Nephron progenitor cell (in vitro differentiated cells): ENCODE data around the gene GNAI2.

Experiments used
- DNase-seq: peaks from one replicate; pipeline ENCODE4 v3.0.0; 2021
- H3K27ac Mint-ChIP-seq: 2 replicates; pipeline ENCODE4 v1.8.0; 2021; ENCODE audit warnings: mild to moderate bottlenecking, moderate library complexity, mixed read lengths
- H3K27me3 Mint-ChIP-seq: 2 replicates; pipeline ENCODE4 v1.8.0; 2021; ENCODE audit warnings: mild to moderate bottlenecking, low read depth, mixed read lengths; ENCODE audit not compliant: poor library complexity
- H3K36me3 Mint-ChIP-seq: 2 replicates; pipeline ENCODE4 v1.8.0; 2021; ENCODE audit warnings: low read depth, mixed read lengths
- H3K4me1 Mint-ChIP-seq: 2 replicates; pipeline ENCODE4 v1.8.0; 2021; ENCODE audit warnings: mixed read lengths
- H3K4me3 Mint-ChIP-seq: 2 replicates; pipeline ENCODE4 v1.8.0; 2021; ENCODE audit warnings: mild to moderate bottlenecking, moderate library complexity, mixed read lengths
- H3K9me3 Mint-ChIP-seq: 2 replicates; pipeline ENCODE4 v1.8.0; 2021; ENCODE audit warnings: mild to moderate bottlenecking, moderate library complexity, mixed read lengths
- TF ChIP-seq, protein P1 (sequence below): fragments of 200-600 bp; sonication (generic); IDR thresholded peaks from 2 replicates; pipeline ENCODE4 v1.5.0; 2021; ENCODE audit warnings: antibody characterized with exemption

GNAI2 gene

DNA sequence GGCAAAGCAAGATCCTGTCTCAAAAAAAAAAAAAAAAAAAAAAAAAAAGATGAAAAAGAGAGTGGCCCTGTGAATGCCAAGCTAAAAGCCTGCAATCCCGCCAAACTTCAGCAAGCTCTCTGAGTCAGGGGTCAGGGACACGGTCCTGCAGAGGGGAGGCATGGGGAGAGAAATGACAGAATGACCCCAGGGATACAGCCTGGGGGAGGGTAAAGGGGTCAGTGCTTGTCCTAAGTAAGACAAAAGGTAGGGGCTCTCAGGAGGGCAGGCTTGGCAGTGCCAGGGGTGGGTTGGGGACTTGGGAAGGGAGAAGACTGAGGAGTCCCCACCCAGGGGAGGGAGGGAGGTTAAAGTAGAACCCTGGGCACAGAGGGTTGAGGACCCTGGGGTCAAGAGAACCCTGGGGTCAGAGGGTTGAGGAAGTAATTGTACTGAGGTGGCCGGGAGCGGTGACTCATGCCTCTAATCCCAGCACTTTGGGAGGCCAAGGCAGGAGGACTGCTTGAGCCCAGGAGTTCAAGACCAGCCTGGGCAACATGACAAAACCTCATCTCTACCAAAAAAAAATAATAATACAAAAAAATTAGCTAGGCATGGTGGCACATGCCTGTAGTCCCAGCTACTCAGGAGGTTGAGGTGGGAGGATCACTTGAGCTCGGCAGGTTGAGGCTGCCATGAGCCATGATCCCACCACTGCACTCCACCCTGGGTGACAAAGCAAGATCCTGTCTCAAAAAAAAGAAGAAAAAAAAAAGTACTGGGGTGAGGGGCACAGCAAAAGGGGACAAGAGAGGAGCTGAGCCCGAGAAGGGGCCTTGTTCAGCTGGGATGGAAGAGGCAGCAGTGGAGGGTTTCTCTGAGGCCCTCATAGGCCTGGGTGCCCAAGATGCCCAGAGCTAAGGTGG, 27.7 kb downstream of the GNAI2 start:
- H3K4me1 Mint-ChIP-seq, result peaks cover 80% of the 10 kb centered on the region
- no peak overlapping the region for H3K4me3 Mint-ChIP-seq
- H3K27ac Mint-ChIP-seq, result peak overlapping the region; percentile 98

GRCh38 chr3:50264383-50264963, 28.5 kb downstream of the GNAI2 start:
- Mint-ChIP-seq H3K27ac (peak overlapping the region; percentile 98), H3K4me3 (no peak overlapping the region), H3K4me1 (peaks cover 80% of the 10 kb centered on the region), H3K27me3 (peaks cover 2% of the 10 kb centered on the region), H3K9me3 (no peaks in the 10 kb centered on the region), H3K36me3 (no peaks in the 10 kb centered on the region)
- TF ChIP-seq, protein P1, sequence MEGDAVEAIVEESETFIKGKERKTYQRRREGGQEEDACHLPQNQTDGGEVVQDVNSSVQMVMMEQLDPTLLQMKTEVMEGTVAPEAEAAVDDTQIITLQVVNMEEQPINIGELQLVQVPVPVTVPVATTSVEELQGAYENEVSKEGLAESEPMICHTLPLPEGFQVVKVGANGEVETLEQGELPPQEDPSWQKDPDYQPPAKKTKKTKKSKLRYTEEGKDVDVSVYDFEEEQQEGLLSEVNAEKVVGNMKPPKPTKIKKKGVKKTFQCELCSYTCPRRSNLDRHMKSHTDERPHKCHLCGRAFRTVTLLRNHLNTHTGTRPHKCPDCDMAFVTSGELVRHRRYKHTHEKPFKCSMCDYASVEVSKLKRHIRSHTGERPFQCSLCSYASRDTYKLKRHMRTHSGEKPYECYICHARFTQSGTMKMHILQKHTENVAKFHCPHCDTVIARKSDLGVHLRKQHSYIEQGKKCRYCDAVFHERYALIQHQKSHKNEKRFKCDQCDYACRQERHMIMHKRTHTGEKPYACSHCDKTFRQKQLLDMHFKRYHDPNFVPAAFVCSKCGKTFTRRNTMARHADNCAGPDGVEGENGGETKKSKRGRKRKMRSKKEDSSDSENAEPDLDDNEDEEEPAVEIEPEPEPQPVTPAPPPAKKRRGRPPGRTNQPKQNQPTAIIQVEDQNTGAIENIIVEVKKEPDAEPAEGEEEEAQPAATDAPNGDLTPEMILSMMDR, result no peak
- DNase-seq, result peak; percentile 90

More for the DNA sequence above, 27.7 kb downstream of the GNAI2 start:
- H3K9me3 Mint-ChIP-seq, result no peaks in the 10 kb centered on the region
- no peak for DNase-seq
- H3K36me3 Mint-ChIP-seq, result no peaks in the 10 kb centered on the region
- TF ChIP-seq, protein P1, result no peak
- peaks cover 2% of the 10 kb centered on the region for H3K27me3 Mint-ChIP-seq

- TF ChIP-seq, protein P1, result no peak
- DNase-seq, result no peak
- Mint-ChIP-seq H3K9me3 (no peaks in the 10 kb centered on the region), H3K4me1 (peaks cover 83% of the 10 kb centered on the region), H3K27ac (peak overlapping the region; percentile 96), H3K27me3 (peaks cover 2% of the 10 kb centered on the region), H3K4me3 (no peak overlapping the region), H3K36me3 (no peaks in the 10 kb centered on the region)
These were observed 29.0 kb downstream of the GNAI2 start for GRCh38 chr3:50264964-50265485.

GRCh38 chr3:50265571-50265970, 29.6 kb downstream of the GNAI2 start:
- H3K36me3 Mint-ChIP-seq, result no peaks in the 10 kb centered on the region
- H3K27ac Mint-ChIP-seq, result peak overlapping the region; percentile 91
- TF ChIP-seq, protein P1, result no peak
- H3K9me3 Mint-ChIP-seq, result no peaks in the 10 kb centered on the region
- H3K27me3 Mint-ChIP-seq, result peaks cover 2% of the 10 kb centered on the region
- DNase-seq, result no peak
- H3K4me3 Mint-ChIP-seq, result no peak overlapping the region
- H3K4me1 Mint-ChIP-seq, result peaks cover 85% of the 10 kb centered on the region

DNA sequence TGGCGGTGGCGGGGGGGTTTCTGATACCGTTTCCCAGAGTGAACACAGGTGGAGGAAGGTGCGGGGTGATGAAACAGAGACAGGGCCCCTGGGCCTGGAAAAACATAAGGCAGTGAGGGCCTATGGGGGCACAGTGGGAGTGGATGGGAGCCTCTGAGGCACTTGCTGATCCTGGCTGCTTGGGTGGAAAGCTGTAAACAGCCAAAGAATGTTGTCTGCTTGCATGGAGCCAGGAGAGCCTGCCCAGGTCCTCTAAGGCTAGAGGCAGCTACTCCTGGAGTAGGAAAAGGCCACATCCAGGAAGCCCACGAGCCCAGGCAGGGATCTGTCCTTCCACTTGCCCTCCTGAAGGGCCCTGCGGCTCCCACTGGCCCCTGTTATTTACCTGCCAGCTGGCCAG, 30.0 kb downstream of the GNAI2 start:
- no peaks in the 10 kb centered on the region for H3K9me3 Mint-ChIP-seq
- H3K36me3 Mint-ChIP-seq, result no peaks in the 10 kb centered on the region
- TF ChIP-seq, protein P1, result no peak
- no peak for DNase-seq
- peak overlapping the region; percentile 91 for H3K27ac Mint-ChIP-seq
- no peak overlapping the region for H3K4me3 Mint-ChIP-seq
- peaks cover 87% of the 10 kb centered on the region for H3K4me1 Mint-ChIP-seq
- peaks cover 2% of the 10 kb centered on the region for H3K27me3 Mint-ChIP-seq
